NOMO-1 (cell line): ENCODE results near the gene ERBB4.
A peak's percentile ranks its signal among the peaks of the same experiment; 100 is the strongest.

ENCODE experiments used
- DNase-seq, 2 experiments: peaks; one replicate each; lab custom pipeline; 2025; ENCODE audit not compliant: unreplicated experiment in 2 of 2; lab: John Stamatoyannopoulos, UW

Gene ERBB4

DNA sequence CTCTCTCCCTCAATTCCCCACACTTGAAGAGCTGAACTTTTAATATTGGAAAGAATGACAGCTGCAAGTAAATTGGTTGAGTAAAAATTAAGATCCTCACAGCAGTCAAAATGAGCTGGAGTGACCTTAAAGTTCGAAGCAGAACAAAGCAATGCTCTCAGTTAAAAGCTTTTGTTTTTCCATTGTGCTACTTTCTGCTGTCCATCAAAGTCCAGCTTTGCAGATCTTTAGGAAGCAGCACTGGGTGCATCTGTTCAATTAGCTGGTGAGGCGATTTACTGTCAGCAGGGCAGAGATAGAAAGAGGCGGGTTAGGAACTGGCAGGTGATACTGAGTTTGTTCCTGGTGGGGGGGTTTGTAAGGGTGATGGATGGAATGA, 1147.4 kb downstream of the ERBB4 start:
- no peak for DNase-seq

DNA sequence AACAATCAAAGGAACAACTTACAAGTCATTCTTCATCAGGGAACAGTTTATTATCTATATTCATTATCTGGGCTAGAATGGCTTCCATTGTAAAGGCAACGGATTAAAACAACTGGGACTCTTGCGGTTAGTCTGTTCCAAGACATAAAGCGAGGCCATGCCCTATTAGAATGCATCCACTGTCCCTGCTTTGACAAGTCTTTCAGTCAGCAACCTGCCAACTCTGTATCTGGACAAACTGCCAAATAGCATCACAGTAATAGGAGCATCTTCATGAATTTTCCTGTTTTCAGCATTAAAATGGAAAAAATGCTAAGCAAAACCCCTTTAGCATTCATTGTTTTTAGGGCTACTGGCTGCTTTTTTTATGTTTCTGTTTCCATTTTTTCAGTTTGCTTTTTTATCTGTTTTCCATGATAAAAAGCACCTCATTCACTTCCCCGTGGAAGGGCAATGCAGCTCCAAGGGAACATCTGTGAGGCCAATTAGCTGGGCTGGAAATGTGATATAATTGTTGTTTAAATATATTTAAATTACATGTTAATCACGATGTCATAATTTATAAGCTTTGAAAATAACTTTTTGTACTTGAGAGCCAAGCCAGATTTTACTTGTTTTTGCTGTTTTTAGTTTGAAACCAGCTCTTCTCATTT, 1147.9 kb downstream of the ERBB4 start:
- no peak for DNase-seq

DNA sequence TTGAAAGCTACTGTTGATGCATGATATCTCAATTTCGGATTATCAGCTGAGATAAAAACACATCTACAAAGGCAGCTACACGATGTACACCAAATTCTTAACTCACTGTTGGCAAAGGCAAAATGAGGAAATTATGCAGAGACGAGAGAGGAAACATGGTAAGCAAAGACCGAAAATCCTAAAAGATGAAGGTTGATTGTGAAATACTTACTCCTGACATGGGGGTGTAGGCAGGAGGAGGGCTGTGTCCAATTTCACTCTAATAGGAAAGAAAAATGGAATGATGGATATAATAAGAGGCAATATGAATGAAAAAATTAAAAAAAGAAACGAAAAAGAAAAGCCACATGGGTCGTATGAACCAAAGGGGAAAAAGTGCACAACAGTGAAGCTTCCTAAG, 1150.9 kb downstream of the ERBB4 start:
- peak; percentile 3 to 9 for DNase-seq

DNA sequence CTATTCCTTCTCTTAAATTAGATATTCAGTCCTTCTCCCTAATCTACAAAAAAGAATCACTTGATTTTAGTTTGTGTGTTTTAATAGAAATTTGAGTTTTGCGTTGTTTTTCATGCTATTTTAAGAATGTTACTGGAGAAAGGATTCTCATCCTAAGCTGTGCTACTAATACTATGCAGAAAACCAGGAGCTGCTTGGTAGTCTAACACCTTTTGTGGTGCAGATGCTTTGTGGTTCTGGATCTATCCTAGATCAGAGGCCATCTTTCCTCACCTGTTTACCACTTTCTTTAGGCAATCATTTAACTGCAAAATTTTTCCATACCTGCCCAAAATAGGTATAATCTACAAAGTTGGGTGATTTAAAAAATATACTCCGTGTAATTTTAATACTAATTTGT, 1158.6 kb downstream of the ERBB4 start:
- no peak for DNase-seq

DNA sequence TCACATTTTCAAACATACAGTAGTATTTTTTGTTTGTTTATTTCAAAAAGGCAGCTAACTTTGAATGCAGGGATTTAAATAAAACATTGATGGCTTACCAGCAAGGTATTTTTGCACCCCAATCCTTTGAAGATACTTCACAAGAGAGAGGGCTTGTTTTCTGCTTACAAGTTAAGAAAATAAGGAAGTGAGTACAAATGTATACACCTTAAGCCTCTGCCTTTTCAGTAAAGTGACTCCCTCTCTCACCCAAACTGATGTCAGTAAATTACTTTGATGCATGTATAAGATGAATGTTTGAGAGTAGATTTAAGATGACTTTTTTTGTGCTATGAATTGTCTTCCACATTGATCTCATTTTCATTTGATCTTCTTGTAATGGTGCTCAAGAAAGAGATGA, 1162.2 kb downstream of the ERBB4 start:
- DNase-seq = peak in 1 of 2 experiments; percentile 5

DNA sequence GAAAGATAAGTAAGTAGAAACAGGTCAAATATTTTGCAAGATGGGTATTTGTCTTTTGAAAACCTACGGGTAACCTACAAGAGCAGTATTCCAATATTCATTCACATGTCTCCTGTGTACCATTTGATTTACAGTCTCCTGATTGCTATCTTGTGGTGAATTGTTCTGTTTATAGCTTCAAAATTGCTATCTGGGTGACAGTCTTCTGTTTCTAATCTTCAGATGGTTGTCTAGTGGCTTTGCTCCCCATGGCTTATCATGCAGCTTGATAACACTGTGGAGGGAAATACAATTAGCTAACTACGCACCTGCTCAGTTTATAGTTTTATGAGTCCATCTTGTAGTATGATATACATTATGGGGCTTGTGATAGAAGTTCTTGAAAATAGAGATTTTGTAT, 1165.4 kb downstream of the ERBB4 start:
- no peak for DNase-seq

DNA sequence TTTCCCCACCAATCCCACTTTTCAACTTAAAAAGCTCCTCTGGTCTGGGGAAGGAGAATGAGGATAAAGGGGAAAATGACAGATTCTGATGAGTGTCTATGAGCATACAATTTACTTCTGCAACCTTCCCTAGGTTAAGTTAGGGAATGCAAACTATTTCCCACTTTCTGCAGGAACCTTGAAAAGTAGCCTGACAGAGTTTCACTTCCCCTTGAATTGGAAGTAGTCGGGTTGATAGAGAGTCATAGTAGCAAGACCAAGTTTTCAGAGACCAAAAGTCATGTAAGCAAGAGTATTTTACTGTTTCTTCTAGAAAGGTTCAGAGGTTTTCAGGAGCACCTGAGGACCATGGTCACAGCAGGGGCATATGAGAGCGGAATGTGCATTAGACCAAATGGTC, 1167.1 kb downstream of the ERBB4 start:
- peak; percentile 7 to 62 for DNase-seq

DNA sequence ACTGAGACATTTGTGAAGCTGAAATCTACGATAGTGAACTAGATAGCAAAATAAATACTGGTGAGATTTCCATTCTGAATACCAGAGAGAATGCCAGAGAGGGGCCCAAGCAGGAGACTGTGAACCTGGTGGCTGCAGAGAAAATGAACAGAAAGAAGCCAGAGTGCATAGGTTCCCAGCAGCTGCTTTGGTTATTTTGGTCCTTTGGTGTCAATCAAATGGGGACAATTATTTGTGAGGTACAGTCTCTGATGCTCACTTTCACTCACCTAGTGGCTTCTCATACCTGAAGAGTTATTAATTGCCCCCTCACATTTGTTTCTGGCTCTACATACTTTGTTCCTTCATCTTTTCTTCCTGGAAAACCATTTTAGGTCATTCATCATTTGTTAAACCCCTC, 1170.1 kb downstream of the ERBB4 start:
- DNase-seq = no peak

DNA sequence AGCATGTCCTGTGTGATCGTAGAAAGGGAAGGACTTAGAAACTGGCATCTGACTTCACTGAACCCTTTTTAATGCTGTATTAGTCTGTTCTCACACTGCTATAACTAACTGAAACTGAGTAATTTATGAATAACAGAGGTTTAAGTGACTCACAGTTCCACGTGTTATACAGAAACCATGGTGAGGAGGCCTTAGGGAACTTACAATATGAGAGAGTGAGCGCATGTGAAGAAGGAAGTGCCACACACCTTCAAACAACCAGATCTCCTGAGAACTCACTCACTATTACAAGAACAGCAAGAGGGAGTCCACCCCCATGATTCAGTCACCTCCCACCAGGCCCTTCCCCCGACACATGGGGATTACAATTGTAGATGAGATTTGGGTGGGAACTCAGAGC, 1170.9 kb downstream of the ERBB4 start:
- DNase-seq = peak; percentile 30 to 73

DNA sequence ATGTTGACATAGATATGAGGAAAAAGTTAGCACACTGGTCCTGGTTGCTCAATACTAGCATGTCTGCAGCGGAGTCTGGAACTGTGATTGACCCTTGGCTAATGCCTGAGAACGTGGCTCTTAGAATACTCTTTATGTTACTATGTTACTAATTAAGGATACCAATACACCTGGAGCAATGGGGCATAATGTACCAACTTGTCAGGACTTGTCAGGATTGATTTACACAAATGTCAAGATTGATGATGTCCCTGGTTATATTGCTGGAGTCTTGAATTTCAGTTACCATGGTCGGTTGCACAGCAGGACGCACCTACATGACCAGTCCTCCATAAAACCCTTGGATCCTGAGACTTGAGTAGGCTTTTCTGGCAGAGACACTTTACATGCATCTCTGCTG, 1171.3 kb downstream of the ERBB4 start:
- DNase-seq = no peak

DNA sequence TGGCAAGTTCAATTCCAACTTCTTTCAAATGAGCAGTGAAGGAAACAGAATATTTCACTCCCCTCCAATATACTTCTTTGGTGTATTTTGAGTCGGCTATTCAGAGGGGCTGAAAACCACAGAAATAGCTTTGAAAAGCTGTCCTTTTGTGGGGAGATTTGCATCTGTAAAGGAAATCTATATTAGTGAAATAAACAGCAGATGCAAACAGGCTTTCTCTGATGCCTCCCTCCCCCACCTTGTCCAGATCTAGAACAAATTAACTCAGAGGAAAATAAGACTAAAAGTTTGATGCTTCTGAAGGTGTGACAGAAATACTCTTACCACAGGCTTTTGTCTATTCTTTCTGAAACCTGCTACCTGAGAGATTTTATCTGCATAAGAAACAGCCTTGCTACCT, 1173.7 kb downstream of the ERBB4 start:
- no peak for DNase-seq

DNA sequence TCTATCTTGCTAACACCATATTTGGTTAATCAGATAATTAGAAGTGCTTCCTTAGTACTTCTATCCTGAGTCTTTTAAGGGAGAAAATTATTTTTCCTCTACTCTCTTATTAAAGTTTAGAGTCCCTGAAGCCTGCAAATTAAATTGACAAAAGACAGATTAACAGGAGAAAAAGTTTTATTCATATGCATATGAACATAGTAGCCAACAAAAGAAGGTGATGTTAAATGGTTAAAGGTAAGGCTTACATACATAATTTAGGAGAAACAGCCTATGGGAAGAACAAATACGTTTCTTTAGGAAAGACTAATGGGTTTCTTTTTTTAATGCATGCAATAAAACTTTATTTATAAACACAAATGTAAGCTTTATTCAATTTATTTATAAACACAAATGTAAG, 1177.2 kb downstream of the ERBB4 start:
- DNase-seq = no peak

DNA sequence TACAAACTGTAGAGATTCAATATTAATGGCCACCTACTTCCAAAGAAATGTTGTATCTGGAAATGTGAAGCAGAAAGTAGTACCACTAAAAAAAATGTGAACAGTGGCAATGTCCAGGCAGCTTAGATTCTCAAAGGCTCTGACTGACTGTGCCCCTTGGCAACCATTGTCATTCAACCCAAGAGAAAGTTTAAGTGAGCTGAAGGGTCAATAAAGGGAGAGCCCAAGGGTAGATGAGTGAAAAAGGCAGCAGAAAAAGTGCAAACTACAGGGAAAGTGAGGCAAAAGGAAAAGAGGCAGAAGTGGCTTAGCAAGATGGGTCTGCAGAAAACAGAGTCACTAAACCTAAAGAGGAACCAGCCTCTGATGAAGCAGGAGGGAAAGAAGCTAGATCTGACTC, 1179.3 kb downstream of the ERBB4 start:
- DNase-seq = no peak

DNA sequence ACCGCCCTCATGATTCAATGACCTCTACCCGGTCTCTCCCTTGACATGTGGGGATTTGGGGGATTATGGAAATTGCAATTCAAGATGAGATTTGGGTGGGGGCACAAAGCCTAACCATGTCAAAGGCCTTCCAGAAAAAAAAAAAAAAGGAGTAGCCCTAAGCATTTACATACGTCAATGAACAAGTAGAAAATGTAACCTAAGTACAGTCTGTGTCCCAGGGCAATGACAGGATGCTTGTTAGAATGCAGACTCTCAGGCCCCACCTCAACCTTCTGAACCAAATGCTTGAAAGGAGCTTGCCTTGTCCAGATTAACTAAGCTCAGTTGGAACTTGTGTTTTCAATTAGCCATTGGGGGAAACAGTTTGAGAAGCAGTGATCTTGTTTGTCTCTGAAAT, 1180.1 kb downstream of the ERBB4 start:
- no peak for DNase-seq

DNA sequence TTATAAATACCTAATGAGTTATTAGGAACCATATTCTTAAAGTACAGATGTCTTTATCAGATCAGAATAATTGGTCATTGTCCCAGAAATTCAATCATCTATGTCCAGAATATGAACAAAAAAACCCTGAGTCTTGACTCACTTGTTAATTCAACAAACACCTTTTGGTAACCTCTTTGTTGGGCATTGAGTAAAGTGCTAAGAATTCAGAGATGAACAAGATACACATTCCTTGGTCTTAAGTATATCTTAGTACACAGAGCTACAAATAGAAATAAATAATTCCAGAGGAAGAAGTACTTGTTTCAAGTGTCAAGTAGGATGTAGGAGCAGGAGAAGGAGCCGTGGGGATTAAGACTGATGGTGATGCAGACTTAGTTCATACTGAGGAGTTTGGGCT, 1184.1 kb downstream of the ERBB4 start:
- DNase-seq = no peak

DNA sequence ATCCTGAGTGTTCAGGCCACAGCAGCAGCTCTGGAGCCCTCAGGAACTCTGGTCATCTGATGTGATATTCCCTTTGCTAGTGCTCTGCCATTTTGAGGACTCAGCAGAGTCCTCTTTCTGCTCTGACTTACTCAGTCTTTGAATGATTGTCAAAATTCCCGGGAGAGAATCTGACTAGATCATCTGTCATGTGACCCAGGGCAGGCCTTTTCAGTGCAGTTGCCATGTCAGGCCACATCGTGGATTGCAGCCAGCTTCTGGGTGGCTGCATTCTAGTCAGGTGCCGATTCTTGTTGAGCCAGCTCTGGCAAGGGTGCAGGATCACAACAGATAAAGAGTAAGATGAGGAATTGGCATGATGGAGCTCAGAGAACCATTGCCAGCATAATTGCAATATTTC, 1186.6 kb downstream of the ERBB4 start:
- no peak for DNase-seq

DNA sequence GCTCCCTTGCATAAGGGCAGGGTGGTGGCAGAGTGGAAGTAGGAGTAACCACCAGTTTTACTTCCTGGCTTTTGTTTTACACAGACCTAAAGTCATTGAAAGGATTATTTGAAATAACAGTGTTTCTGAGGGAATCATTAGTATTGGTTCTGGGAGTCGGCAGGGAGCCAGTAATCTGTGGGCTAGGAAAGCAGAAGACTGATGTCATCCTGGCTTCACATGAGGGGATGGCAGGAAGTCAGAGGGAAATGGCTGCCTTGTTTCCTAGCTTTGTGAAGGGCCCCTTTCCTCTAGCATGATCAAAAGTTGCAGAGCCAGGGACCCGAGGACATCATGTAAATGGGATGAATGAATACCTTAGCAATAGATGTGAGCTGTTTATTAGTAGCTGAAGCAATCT, 1189.6 kb downstream of the ERBB4 start:
- no peak for DNase-seq

DNA sequence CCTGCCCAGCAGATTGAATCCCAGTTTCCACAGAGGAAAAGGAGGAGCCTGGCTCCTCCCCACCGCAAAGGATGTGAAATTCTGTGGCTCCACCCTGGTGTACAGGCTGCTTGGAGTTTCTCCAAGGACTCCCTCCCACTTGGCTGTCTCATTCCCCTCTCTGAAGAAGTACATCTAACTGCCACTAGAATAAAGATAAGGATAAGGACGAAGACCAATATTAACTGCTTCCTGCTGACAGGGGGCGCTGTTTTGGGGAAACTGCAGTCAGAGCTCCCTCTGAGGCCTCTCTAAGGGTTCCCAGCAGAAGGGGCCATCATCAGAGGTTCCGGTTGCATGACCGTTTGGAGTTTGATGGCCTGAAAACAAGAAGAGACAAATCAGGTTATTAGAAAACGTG, 1191.3 kb downstream of the ERBB4 start:
- DNase-seq = no peak

DNA sequence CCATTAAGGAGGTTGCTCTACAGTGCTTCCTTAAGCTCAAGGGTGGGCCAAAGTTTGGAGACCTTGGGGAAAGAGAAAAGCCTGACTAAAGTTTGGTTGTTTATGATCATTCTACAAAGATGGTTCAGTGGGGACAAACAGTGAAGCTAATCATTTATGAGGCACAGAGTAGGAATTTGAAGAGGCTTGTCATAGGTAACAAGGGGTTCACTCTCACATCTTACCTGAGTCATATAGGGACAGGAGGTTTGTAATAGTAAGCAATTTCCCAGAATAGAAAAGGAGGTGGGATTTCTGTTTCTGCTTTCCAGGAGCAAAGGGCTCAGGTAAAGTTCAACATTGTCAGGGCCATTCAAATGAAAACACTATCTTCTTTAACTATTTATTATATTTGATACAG, 1194.3 kb downstream of the ERBB4 start:
- no peak for DNase-seq

DNA sequence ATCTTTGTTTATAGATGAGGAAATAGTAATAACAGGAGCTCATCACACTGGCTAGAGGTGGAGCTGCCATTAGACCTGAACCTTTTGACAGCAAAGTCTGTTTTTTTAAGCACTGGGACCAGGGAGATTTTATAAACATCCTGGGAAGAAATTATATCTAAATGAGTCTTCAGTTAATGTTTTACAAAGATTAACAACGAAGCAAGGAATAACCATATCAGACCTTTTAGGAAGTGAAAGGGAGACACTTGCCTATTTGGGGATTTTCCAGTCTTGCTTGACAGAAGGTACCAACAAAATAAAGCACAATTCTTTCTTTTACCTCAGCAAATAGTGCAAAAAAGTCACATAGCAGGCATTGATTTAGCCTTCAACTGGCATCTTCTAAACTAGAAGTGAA, 1205.2 kb downstream of the ERBB4 start:
- no peak for DNase-seq

DNA sequence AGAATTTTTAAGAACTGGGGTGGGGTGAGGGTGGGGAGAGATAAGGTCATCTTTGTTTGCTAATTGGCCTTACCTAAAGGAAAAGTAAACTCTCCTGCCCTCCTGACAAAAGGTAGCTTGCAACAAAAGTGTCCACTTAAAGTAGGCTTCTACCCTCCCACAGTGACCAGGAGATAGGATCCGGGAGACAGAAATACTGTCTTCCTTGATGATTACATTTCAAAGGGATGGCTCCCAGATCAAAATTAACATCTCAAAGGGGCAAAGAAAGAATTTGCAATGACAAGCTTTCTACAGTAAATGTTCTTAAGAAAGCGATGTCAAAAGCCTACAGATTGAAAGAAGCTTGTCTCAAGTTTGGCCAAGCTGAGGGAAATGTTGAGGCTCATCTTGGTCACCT, 1206.9 kb downstream of the ERBB4 start:
- DNase-seq = no peak

DNA sequence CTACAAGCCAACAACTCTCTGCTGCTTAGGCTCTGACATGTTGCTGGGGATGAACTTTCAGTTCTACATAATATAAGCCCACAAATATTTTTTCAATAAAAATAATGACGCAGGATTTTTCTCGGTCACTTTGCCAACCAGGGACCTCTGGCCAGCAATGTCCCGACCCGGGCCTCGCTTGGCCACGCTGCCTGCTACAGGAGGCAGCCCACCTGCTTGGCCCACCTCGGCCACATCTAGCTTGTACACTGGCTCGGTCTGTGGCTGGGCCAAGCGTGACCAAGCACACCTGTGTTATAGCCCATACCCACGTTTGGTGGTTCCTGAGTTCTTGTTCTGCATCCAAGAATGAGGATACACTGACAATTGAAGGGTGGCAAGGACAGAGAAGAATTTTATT, 1208.7 kb downstream of the ERBB4 start:
- DNase-seq = no peak

DNA sequence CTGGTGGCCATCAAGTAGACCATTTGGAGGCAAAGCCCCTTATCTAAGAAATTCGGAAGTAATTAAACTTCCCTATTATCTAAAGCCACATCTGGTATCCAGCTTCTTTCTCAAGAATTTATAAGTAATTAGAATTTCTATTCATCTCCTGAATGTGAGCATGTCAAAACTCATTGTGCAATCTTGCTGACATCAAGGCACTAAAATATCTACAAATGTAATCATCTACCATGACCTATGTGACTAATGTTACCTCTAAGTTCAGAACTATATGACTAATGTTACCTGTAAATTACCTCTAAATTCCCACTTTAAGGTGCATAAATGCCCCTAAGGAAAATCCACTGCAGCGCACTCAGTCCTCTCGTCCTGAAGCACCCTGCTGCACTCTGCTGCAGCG, 1209.2 kb downstream of the ERBB4 start:
- no peak for DNase-seq
